AG09319 (cell line): ENCODE results near the gene GPX2.

Experiments
- DNase-seq: peaks from one replicate; pipeline ENCODE4 v3.0.0-alpha.2; 2010; ENCODE audit warnings: low read depth; ENCODE audit errors: extremely low read depth
- TF ChIP-seq, protein P1 (sequence below): IDR thresholded peaks from 2 replicates; pipeline ENCODE4 v1.5.1; 2011; ENCODE audit warnings: low read depth, mild to moderate bottlenecking, inconsistent platforms, low read length, moderate library complexity

Gene GPX2

DNA sequence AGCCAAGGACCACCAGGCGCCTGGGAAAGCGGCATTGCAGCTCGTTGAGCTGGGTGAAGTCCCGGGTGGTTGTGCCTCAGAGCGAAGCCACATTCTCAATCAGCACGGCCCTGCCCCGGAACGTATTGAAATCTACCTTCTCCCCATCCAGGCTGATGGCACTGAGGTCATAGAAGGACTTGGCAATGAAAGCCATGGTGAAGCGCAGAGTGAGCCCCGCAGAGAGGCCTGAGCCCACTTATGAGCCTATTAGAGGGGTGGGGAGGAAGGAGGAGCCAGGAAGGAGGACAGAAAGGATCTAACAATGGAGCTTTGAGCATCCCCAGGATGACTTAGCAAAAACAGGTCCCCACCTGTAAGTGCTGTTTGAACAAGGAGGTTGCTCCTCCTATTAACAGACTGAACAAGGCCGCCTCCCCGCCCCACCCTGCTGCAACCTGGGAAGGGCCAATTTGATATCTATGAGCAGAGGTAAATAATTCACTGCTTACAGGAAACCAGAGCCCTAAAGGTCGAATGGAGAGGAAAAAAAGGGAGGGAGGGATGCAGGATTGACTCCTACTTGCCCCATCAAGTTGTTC lies at the start of gene GPX2:
Gene GPX2, minus strand, starts transcription at position 215 of the 581 bp plus-strand sequence. Its CDS starts 19 bp downstream, at position 196.
- TF ChIP-seq, protein P1, sequence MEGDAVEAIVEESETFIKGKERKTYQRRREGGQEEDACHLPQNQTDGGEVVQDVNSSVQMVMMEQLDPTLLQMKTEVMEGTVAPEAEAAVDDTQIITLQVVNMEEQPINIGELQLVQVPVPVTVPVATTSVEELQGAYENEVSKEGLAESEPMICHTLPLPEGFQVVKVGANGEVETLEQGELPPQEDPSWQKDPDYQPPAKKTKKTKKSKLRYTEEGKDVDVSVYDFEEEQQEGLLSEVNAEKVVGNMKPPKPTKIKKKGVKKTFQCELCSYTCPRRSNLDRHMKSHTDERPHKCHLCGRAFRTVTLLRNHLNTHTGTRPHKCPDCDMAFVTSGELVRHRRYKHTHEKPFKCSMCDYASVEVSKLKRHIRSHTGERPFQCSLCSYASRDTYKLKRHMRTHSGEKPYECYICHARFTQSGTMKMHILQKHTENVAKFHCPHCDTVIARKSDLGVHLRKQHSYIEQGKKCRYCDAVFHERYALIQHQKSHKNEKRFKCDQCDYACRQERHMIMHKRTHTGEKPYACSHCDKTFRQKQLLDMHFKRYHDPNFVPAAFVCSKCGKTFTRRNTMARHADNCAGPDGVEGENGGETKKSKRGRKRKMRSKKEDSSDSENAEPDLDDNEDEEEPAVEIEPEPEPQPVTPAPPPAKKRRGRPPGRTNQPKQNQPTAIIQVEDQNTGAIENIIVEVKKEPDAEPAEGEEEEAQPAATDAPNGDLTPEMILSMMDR, result no peak
- DNase-seq, result no peak

DNA sequence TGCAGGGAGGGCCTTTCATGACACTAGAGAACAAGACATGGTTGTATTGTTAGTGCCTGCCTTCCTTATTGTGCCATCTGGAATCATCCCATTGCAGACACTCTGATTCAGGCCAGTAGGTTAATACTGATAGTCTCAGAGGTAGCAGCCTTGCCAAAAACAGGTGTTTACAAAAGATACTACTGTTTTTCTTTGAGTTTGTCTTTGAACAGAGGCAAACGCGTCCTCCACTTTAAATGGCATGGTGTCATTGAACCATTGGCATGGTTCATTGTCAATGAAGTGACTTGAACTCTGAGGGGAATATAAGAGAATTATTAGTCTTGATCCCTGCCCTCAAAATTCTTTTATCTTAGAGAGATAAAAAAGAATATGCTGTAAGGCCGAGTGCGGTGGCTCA lies 48.4 kb upstream of the GPX2 start:
- TF ChIP-seq, protein P1, result no peak
- no peak for DNase-seq

DNA sequence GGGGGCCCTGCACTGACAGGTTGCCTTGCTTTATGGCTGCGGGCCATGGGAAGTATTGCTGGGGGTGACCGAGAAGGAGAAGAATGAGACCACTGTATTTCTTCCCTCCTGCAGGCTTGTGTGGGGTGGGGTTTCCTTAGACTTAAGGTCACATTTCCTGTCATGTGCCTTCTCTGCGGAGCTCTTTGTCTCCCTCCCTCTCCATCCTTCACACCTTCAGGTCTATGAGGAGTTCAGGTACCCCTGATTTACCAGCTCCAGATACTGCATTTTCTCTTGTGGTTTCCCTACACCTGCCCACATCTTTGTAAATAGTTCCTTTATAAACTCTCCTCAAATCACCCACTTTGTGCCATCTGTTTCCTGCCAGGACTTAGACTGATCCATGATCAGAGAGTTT lies 47.8 kb upstream of the GPX2 start:
- TF ChIP-seq, protein P1, result no peak
- DNase-seq, result no peak

DNA sequence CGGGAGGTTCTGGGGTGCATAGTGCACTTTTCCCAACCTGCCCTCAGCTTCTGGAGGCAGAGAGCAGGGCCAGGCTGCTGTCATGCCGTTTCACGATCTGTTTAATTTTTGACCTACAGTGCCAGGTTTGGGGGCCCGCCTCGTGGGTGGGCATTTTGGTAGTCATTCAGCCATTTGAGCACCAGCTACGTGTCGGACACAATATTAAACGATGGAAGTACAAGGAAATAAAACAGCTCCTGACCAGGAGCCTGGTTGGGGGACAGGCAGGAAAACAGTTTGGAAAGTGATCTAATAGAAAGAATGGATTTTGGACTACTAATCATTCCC lies 44.9 kb upstream of the GPX2 start:
- TF ChIP-seq, protein P1, result no peak
- no peak for DNase-seq

DNA sequence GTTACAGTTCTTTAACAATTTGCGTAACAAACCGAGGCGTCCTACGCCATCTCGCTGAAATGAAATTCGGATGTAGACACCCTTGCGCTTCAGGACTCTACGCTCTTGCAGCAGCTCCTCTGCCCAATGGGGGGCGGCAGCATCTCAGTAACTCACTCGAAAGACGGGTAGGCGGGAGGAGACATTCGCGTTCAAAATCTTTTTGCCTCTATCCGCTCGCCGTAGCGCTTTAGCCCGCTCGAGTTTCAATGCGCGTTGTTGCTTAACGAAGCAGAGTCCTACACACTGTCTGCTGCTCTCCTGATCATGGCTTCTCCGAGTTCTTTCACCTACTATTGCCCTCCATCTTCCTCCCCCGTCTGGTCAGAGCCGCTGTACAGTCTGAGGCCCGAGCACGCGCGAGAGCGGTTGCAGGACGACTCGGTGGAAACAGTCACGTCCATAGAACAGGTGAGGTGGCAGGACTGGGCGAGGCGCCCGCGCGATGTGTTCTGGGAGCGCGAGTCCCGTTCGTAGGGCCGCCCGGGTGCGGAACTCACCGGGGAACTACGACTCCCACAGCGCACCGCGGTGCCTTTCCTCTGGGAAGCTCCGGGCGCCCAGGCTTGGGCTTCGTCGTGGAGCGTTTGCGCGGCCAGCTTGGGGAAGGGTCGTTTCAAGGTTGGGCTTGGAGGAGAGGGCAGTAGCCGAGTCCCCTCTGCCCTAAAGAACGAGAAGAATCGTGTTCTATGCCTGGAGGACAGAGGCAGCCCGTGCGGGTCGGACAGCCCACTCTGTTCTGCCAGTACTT lies 44.3 kb upstream of the GPX2 start, which contains the start of gene FNTB:
Gene FNTB, plus strand, starts transcription at position 248 of the 790 bp plus-strand sequence. Its CDS starts 59 bp downstream, at position 307.
- DNase-seq, result peak; percentile 88
- TF ChIP-seq, protein P1, result peak; percentile 91

DNA sequence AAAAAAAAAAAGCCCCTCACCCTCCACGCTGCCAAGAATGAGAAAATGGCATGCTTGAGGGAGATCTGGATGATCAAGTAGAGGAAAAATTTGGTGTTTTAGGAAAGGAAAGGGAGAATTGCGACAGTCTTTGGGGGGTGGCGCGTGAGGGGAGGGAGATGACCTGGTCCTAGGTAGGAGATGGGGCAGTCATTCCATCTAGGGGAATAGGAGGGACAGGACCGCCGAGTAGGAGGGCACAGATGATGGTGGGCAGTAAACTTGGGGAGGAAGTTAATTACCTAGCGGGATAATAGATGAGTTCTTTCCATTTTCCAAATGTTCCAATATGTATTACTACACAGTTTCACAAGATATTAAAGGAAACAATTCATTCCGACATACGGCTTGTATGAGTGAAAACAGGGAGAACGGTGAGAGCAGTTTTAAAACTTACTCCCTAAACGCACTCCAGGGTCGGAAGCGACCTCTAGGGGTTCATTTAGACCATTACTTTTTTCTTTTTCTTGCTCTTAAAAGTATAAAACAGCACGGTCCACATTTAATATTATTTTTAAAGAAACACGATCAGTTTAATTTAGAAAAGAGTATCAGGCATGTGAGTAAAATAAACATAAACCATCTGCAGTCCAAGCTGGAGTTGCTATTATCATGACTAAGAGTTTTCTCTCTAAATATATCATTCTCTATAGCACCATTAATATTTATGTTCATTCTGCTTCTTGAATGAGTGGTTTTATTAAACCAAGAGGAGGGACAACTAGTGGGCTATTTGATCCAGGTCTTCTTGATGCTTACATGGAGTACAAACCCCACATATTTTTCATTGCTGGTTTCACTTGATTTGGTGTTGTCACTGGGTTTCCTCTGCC lies 41.1 kb upstream of the GPX2 start:
- DNase-seq, result peak; percentile 16
- TF ChIP-seq, protein P1, result peak; percentile 59
